ENCODE results near the gene TRAPPC2.

TRAPPC2 gene

DNA sequence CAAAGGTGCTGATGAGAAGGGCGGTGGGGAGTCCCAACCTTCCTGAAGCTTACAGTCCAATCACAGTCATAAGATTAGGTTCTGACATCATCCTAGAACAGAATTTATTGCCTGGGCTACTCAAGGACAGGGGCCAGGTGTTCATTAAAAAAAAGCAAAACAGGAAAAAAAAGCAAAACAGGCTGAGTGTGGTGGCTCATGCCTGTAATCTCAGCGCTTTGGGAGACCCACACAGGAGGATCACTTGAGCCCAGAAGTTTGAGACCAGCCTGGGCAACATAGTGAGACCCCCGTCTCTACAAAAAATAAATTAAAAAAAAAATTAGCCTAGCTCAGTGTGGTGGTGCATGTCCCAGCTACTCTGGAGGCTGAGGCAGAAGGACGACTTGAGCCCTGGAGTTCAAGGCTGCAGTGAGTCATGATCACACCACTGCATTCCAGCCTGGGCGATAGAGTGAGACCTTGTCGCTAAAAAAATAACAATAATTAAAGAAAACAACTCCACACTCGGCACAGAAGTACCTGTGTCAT is 42.5 kb downstream of the TRAPPC2 start:
- Histone ChIP-seq H3K4me3 (replicated peaks; ENCODE audit: low read depth, low read length) (peak overlapping the region; percentile 72), H3K27me3 (replicated peaks; ENCODE audit: control insufficient read depth, insufficient read depth, low read length) (no peaks in the 10 kb centered on the region), H3K36me3 (ENCODE audit: control insufficient read depth, insufficient read depth, low read length) (peaks cover 1% of the 10 kb centered on the region; the same call in 1 of the 2 replicates)
- TF ChIP-seq, protein P1, sequence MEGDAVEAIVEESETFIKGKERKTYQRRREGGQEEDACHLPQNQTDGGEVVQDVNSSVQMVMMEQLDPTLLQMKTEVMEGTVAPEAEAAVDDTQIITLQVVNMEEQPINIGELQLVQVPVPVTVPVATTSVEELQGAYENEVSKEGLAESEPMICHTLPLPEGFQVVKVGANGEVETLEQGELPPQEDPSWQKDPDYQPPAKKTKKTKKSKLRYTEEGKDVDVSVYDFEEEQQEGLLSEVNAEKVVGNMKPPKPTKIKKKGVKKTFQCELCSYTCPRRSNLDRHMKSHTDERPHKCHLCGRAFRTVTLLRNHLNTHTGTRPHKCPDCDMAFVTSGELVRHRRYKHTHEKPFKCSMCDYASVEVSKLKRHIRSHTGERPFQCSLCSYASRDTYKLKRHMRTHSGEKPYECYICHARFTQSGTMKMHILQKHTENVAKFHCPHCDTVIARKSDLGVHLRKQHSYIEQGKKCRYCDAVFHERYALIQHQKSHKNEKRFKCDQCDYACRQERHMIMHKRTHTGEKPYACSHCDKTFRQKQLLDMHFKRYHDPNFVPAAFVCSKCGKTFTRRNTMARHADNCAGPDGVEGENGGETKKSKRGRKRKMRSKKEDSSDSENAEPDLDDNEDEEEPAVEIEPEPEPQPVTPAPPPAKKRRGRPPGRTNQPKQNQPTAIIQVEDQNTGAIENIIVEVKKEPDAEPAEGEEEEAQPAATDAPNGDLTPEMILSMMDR (IDR thresholded peaks at IDR 0.05; ENCODE audit: insufficient read depth, low read length, poor library complexity, severe bottlenecking) = no peak
- no peak for DNase-seq (ENCODE audit: extremely low read depth, insufficient read length)

DNA sequence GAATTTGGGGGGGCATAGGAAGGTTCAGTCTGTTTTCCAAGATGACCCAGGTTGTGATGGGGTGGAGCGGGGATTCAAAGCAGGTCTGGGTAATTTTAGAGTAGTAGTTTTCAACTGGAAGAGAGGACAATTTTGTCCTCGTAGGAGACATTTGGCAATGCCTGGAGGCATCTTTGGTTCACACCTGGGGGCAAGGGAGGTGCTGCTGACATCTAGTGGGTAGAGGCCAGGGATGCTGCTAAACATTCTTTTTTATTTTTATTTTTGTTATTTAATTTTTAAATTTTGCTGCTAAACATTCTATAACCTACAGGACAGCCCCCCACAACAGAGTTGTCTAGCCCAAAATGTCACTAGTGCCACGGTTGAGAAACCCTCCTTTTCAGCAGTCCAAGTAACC is 43.6 kb downstream of the TRAPPC2 start:
- peaks cover 1% of the 10 kb centered on the region; the same call in 1 of the 2 replicates for H3K36me3 ChIP-seq (ENCODE audit: control insufficient read depth, insufficient read depth, low read length)
- no peaks in the 10 kb centered on the region for H3K27me3 ChIP-seq (replicated peaks; ENCODE audit: control insufficient read depth, insufficient read depth, low read length)
- DNase-seq (ENCODE audit: extremely low read depth, insufficient read length) = no peak
- peak overlapping the region; percentile 72 for H3K4me3 ChIP-seq (replicated peaks; ENCODE audit: low read depth, low read length)
- TF ChIP-seq, protein P1 (IDR thresholded peaks at IDR 0.05; ENCODE audit: insufficient read depth, low read length, poor library complexity, severe bottlenecking) = peak; percentile 52

DNA sequence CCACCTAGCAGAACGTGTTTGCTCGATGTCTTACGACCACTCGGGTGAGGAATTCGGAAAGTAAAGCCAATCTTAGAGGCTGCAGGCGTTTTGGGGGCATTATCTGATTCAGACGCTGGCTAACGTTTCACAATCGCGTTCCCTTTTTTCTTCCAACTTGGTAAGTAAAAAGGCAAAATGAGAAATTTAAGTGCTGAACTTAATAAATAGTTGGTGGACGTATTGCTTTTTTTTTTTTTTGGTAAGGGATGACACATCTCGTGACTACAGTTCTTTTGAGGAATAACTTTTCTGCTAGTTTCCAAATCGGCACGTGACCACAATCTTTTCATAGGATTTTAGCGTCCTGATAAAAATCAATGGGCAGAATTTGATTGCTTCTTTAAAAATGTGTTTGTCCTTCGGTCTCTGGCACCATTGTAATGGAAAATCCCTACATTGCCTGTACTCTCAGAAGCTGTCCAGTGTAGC is 44.6 kb downstream of the TRAPPC2 start:
- Histone ChIP-seq H3K27me3 (replicated peaks; ENCODE audit: control insufficient read depth, insufficient read depth, low read length) (no peaks in the 10 kb centered on the region), H3K4me3 (replicated peaks; ENCODE audit: low read depth, low read length) (peak overlapping the region; percentile 72), H3K36me3 (ENCODE audit: control insufficient read depth, insufficient read depth, low read length) (peaks cover 1% of the 10 kb centered on the region; the same call in 1 of the 2 replicates)
- TF ChIP-seq, protein P1 (IDR thresholded peaks at IDR 0.05; ENCODE audit: insufficient read depth, low read length, poor library complexity, severe bottlenecking) = no peak
- DNase-seq (ENCODE audit: extremely low read depth, insufficient read length) = no peak

DNA sequence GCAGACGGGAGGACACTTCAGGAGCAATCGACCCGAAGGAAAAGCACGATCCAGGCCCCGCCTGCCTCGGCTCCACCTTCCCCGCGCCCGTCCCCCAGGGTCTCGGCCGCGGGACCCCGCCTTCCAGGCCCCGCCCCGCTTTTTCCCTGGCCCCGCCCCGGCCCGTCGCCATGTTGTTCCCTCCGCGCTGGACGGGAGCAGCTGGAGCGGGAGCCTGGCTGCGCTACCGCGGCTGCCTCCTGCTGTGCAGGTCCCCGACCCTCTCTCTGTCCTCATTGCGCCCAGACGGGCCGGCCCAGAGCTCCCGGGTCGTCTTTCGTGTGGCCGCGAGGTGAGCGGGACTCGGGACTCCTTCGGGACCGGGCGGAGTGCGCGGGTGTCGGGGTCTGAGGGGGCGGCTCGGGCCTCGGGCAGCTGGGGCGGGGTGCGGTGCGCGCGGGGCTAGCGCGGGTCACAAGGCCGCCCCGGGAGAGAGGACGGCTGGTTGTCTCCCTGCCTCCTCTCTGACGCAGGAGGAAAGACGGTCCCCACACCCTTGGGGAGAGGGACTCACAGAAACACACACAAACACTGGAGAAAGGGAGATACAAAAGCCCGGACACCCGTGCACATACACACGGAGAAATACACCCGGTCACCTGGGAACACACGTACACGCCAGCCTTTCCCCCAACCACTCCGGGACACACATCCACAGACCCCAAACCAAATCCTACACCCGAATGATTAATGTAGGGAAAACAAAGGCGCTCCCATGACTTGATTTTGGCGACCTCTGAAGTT is 45.3 kb downstream of the TRAPPC2 start, which contains the start of gene RAB9A:
TSS of gene RAB9A (plus strand) at position 171 of the 783 bp plus-strand sequence. CDS start 19,619 bp downstream, outside the sequence.
- DNase-seq (ENCODE audit: extremely low read depth, insufficient read length) = peak; percentile 83
- Histone ChIP-seq H3K27me3 (replicated peaks; ENCODE audit: control insufficient read depth, insufficient read depth, low read length) (no peaks in the 10 kb centered on the region), H3K36me3 (ENCODE audit: control insufficient read depth, insufficient read depth, low read length) (no peaks in the 10 kb centered on the region), H3K4me3 (replicated peaks; ENCODE audit: low read depth, low read length) (peak within 1 kb of the TSS; percentile 72)
- TF ChIP-seq, protein P1 (IDR thresholded peaks at IDR 0.05; ENCODE audit: insufficient read depth, low read length, poor library complexity, severe bottlenecking) = no peak

DNA sequence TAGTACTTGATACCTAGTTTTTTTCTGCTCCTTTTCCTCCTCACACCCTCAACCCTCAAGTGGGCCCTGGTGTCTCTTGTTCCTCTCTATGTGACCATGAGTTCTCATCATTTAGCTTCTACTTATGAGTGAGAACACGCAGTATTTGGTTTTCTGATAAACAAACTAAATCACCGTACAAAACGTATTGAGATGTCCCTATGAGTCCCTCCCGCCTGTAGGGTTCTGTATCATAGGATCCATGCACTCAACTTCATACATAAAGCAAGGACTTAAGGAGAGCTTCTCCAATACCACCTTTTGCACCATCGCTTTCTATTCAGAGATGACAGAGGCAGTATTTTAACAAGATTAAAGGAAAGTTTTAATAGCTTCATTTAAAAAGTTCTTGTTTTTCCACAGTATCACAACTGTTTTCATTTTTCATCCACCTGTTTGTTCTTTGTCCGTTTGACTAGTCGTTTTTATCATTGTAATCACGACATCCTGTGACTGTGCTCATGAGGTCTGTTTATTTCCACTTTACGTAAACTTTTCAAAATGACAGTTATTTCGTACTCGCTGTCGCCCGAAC is 45.9 kb downstream of the TRAPPC2 start:
- no peak for DNase-seq (ENCODE audit: extremely low read depth, insufficient read length)
- peak overlapping the region; percentile 72 for H3K4me3 ChIP-seq (replicated peaks; ENCODE audit: low read depth, low read length)
- H3K36me3 ChIP-seq (ENCODE audit: control insufficient read depth, insufficient read depth, low read length) = no peaks in the 10 kb centered on the region
- H3K27me3 ChIP-seq (replicated peaks; ENCODE audit: control insufficient read depth, insufficient read depth, low read length) = no peaks in the 10 kb centered on the region
- TF ChIP-seq, protein P1 (IDR thresholded peaks at IDR 0.05; ENCODE audit: insufficient read depth, low read length, poor library complexity, severe bottlenecking) = no peak

Data from GM06990 (cell line).